ENCODE data around the gene WDR89.
"Not testable (repeated sequence)": the region's sequence is repeated elsewhere in the genome, so short reads cannot be mapped to it uniquely, and the experiment has no call there.

WDR89 gene, protein sequence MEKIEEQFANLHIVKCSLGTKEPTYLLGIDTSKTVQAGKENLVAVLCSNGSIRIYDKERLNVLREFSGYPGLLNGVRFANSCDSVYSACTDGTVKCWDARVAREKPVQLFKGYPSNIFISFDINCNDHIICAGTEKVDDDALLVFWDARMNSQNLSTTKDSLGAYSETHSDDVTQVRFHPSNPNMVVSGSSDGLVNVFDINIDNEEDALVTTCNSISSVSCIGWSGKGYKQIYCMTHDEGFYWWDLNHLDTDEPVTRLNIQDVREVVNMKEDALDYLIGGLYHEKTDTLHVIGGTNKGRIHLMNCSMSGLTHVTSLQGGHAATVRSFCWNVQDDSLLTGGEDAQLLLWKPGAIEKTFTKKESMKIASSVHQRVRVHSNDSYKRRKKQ

DNA sequence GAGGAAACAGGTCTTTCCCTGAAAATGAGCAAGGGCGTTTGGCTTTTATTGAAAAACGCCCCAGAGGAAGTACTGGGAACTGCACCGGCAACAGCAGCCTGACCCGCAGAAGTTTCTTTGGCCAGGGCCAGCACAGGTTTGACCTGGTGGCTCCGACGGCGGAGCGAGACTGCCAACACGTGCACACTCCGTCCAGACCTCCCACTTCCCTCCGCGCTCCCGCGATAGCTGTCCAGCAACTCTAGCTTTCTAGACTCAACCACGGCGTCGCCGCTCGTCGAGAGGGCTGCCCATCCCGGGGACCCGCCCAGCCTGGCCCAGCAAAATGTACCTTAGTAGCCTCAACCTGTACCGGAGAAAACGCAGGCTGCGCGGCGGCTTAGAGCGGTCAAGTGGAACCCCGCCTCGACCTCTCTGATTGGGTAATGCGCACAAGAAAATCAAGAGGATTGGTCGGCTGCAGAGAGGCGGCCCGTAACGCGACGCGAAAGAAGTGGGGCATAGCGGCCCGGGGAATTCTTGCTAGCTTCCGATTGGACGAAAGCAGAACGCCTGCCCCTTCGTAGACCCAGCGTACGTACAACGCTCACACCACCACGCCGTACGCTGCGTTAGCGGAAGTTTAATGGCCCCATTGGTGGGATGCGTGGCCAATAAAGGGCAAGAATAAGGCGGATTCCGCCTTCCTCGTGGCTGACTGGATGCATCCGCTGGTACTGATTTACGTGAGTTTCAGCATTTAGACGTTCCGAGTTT is at the start of gene WDR89:
Gene WDR89 (minus strand): TSS at position 399 of the 756 bp plus-strand sequence. CDS start 41,929 bp downstream, outside the sequence.
- DNase-seq, result peak; percentile 99

DNA sequence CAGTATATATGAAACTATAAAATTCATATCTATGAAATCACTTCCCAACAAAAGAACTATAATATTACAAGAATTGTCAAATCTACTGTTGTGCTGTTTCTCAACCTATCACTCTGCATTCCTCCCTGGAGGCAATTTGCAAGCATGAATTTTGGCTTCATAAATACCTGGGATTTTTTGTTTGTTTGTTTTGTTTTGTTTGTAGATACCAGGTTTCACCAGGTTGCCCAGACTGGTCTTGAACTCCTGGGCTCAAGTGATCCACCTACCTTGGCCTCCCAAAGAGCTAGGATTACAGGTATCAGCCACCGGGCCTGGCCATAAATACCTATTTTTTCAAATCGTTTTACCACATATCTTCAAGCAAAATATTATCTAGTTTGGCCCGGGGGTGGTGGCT is 47.5 kb upstream of the WDR89 start:
- DNase-seq, result no peak

DNA sequence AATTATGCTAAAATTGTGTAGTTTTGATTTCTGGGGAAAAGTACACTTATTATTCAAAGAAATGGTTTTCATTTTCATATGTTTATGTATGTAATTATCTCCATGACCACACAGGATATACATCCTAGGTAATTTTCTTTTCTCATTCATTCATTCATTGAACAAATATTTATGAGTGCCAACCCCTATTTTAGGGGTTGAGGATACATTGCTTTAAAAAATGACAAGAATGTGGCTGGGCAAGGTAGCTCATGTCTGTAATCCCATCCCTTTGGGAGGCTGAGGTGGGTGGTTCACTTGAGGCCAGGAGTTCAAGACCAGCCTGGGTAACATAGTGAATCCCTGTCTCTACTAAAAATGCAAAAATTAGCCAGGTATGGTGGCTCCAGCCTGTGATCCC is 45.3 kb upstream of the WDR89 start:
- no peak for DNase-seq

DNA sequence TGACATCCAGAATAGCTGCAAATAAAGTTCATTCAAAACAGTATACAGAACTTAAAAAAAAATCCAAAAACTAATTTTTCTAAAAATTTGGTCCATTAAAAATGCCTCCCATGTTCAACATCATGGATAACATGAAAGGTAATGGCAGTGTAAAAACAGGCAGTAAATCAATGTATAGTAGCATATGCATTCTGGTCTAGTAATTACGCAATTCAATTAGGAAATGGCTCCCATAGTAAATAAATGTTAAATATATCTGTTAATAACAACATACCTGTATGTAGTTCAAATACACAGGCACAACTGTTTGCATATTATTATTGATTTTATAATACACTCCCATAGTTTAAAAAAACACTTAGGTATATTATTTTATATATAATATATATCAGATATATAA is 43.7 kb upstream of the WDR89 start:
- no peak for DNase-seq

DNA sequence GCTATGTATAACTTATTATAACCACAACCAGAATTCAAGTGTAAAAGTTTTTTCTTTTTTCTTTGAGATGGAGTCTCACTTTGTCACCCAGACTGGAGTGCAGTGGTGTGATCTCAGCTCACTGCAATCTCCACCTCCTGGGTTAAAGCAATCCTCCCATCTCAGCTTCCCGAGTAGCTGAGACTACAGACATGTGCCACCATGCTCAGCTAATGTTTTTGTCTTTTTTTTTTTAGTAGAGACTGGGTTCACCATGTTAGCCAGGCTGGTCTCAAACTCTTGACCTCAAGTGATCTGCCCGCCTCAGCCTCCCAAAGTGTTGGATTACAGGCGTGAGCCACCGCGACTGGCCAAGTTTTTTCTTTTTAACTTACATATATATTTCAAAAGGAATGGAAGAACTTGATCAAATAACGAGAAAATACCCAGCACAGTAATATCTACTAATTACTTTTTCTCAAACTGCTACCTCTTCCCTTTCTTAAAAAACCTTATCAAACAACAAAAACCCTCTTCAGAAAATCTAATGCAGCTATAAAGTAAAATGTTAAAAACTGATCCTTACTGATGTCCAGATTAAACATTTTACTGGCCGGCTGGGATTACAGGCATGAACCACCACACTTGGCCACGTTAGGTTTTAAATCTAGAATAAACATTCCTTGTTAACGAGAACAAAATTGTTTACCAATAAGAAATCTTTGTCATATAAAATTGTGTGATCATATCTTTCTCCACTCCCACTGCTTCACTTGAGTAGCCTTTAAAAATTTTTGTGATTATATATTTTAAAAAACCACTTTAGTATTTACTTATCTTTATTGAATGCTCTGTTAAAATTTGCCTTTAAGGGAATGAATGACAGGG is 41.3 kb upstream of the WDR89 start:
- no peak for DNase-seq

DNA sequence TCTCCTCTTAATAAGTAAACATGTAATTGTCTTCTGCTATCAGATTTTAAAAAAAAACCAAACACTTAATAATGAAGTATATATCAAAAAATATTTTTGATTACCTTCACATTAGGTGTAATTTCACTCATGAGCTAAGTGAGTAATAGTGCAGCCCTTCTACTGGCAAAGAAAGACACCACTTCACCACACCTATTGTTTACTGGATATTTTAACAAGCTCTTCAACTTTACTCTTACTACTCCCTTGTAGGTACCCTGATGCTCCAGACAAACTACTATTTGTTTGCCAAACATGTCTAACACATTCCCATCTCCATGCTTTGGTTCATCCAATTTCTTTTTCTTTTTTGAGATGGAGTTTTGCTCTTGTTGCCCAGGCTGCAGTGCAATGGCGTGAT is 36.9 kb upstream of the WDR89 start:
- no peak for DNase-seq

DNA sequence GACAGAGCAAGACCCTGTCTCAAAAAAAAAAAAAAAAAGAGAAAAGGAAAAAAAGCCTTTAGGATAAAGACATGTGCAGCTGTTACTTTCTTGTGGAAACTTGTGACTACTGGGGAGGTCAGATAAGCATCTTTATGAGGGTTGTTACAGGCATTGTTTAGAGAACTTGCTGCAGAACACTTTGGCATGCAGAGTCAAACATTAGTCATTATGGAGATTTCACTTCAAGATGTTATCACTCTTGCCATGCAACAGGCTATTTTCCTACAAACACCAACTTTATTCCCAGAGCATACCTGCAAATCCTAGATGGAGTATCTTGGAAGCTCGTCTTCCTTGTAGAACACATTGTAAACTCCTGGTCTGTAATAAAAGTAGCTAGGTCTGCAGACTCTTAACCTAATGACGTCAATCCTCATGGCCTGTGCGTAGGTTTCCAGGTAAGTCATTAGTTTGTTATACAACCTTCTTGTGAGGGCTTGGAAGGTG is 36.3 kb upstream of the WDR89 start:
- DNase-seq, result no peak

DNA sequence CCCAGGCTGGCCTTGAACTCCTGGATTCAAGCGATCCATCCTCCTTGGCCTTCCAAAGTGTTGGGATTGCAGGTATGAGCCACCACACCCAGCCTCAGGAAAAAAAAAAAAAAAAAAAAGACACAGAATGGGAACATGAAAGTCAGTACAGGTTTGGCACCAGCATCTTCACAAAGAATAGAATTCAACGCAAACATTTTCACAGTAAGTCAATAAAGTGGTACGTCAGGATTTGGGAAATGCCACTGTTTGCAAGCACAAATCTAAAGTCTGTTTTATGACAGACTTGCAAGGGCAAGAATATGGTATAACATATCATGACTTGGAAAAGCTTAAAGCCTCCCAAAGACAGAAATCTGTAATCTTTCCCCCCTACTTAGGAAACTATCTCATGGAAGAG is 34.9 kb upstream of the WDR89 start:
- DNase-seq, result no peak

DNA sequence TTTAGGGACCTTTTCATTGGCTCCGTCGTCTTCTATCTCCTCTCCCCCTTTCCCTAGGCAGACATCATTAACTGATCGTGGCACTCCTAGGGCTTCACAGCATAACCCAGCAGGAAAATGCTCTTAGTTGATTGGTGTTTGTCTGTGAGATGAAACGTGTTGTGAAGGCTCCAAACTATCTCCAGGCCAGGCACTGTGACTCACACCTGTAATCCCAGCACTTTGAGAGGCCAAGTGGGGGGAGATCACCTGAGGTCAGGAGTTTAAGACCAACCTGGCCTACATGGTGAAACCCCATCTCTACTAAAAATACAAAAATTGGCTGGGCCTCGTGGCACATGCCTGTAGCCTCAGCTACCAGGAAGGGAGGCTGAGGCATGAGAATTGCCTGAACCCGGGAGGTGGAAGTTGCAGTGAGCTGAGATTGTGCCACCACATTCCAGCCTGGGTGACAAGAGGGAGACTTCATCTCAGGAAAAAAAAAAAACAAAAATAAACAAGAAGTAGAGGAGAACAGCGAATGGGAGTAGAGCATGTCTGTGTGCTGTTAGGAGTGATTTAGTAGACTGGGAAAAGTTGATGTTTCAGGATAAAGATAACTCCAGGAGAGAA is 32.3 kb upstream of the WDR89 start:
- no peak for DNase-seq

DNA sequence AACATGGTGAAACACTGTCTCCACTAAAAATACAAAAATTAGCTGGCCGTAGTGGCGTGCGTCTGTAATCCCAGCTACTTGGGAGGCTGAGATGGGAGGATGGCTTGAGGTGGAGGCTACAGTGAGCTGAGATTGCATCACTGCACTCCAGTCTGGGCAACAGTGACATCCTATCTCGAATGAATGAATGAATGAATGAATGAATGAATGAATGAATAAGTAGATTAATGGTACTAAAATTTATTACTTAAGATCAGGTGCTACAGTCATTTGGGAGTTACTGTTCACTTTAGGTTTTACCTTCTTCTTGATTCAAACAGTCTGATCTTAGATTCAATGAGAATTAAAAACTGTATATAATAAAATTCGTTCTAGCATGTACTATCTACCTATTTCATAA is 31.6 kb upstream of the WDR89 start:
- DNase-seq, result no peak

DNA sequence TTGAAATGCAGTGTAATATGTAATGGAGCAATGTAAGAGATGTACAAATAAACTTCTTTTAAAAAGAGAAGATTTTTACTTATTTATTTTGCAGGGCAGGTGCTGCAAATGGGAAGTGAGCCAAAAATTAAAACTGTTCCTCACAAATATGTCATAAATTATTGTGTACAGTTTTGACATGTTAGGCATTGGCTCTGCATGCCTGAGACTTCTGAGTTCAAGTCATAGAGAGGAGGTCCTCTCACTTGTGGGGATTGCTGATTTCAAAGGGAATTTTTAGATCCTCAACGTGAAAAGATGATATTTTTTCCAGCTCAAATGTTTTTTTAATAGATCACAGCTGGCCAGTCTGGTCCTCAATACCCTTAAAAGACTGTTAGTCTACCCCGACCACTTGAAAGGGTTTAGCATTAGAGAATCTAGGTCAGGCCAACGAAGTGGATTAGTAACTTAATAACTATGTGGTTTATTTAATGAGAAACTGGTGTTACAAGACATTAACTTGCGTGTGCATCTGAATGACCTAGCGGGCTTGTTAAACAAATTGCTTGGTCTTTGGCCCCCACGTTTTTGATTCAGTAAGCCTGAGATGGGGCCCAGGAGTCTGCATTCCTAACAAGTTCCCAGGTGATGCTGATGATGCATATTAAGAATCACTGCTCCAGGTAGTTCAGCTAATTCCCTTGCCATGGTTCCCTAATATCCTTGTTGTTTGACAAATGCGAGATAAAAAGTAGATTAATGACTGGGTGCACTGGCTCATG is 30.9 kb upstream of the WDR89 start:
- no peak for DNase-seq

DNA sequence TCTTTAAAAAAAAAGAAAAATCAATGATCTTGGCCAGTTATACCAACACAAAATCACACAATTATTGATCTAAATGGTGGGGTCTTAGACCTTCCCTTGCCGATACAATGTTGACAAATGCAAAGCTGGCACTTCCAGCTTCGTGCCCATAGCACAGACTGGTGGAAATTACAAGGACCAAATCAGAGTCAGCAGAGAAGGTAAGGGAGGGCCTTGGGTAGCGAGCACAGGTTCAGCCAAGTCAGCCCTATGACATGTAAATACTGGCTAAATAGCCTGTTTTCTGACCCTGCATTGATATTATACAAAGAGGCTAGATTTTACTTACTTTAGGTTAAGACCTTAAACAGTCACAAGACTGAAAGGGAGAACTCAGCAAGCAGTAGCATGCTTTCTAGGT is 30.3 kb upstream of the WDR89 start:
- DNase-seq, result no peak

DNA sequence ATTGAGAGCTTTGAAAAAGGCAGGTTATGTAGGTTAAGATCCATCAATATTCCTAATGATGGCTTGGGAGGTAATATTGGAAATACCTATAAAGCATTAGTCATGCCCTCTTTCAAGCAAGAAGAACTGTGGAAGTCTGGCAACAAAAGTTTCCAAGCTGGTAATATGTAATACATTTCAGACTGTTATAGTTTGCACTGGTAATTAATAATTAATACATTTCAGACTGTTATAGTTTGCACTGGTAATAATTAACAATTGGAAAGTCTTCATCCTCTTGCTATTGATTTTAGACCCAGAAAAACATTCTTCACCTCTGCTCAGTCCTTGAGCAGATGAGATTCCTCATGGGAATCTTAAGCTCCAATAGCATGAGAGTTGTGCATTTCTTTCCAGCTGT is 29.0 kb upstream of the WDR89 start:
- no peak for DNase-seq

DNA sequence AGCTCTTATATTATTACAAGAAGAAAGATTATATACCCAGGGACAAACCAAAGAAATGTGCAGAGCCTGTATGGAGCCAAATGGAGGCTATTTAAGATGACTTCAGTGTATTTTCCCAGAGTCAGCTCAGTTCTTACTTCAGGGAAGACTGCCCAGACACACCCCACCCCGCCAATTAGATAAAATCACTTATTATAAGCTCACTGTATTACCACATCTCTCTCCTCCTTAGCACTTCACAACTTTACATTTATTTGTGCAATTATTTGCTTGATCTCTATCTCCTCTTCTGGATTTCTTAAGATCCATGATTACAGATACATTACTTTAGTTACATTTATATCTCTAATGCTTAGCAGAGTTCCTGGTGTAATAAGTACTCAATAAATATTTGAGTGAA is 24.7 kb upstream of the WDR89 start:
- no peak for DNase-seq

DNA sequence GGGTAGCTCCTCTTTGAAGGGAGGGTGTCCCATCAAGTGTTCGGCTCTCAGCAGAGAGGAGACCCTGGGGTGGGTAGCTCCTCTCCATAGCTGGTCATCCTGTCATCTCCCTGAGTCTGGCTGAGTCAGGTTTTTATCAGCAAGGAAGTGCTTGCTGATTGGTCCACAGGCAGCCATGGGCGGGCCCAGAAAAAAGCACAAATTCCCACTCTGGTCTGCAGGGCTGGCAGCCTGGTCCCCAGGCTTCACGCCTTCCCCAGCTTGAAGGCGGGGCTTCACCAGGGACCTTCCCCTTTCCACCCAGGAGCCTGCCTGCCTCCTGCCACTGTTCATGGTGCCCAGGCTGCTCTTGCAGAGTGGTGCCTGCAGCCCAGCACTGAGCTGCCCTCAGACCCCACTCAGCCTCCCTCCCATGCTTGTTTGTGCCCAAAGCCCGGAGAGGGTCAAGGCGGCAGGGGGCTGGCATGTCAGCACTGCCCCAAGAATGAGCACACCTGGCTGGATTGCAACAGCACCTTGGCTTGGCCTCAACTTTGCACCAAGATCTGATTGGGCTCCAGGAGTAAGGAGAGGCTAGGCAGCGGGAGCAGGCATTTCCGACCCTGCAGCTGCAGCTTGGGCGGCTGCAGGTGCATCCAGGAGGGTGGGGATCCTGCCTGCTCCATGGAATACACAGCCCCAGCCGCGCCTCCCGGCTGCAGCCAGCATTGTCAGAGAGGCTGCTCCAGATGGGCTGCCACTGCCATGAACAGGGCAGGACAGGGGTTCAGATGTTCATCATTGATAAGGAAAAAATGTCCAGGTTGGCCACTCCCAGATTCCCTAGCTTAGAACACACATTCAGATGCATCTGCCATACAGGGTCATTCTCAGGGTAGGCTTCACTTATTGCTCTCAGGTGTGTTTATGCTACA is 22.0 kb upstream of the WDR89 start:
- no peak for DNase-seq

DNA sequence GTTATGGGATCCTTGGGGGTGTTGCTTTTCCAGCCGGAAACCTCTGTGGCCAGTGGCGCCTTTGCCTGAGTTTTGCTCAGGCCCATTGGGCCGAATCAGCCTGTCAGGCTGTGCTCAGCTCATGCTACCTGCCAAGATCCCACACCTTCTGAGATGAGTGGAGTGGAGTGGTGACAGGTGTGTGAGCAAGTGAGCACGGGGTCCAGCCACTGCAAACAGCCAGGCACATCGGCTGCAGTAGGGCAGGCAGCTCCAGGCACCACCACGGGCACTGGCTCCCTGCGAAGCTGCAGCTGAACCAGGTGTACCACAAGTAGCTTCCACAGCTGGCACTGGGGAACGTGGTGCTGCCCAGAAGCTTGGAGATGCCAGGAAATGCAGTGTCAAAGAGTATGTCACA is 21.1 kb upstream of the WDR89 start:
- DNase-seq, result no peak

DNA sequence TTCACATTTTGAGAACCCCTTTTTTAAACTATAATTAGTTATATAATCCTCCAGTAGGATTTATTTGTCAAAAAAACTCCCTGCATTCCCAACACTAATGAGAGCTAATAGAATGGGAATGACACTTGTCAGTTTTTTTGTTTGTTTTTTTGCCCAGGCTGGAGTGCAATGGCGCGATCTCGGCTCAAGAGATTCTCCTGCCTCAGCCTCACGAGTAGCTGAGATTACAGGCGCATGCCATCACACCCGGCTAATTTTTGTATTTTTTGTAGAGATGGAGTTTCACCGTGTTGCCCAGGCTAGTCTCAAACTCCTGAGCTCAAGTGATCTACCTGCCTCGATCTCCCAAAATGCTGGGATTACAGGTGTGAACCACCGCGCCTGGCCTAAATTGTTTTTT is 20.2 kb upstream of the WDR89 start:
- DNase-seq, result not testable (repeated sequence)

DNA sequence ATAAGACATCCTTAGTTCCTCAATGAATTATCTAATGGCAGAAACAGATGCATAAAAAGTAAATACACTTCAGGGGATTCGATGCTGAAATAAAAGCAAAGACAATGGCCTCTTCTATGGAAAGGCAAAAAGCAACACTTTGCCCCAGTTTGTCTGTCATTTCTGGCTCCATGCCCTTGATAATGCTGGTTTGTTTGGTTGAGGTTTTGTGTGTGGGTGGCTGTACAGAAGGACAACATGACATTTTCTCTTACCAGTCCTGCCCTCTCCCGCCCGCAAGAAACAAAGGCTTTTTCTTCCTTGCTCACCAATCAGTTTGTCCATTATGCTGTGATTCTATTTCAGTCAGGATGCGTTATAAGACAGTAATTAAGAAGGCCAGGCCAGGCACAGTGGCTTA is 18.1 kb upstream of the WDR89 start:
- DNase-seq, result peak; percentile 35

DNA sequence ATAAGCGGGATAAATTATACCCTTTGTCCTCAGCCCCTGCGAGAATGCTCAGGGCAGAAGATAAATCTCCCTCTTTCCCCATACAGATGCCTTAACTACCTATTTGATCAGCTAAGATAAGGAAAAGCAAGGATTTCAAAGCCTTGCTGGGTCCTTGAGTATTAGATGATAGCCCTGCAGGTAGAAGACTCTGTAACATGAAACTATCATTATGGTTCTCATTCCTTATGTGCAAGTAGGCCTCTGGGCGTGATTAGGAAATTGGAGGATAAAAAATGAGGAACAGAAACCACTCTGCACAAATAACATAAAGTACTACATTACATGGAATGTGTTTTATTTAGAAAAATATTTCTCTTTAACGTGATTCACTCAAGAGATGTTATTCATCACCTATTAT is 14.5 kb upstream of the WDR89 start:
- DNase-seq, result no peak

DNA sequence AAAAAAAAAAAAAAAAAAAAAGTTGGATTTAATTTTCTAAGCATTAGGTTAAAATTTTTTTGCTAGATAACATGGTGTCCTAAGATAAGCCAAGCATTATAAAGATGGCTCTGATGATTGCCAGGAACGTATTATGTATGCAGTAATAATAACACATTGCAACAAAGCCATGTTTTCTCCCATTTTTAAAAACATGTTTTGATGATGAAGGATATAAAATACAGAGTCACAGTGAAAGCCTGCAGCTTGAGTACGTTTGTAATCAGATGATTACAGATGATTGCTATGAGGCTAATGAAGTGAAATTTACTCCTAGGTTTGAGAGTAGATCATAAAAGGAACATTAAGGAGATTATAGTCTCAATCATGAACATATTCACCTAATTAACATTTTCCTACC is 13.3 kb upstream of the WDR89 start:
- no peak for DNase-seq

DNA sequence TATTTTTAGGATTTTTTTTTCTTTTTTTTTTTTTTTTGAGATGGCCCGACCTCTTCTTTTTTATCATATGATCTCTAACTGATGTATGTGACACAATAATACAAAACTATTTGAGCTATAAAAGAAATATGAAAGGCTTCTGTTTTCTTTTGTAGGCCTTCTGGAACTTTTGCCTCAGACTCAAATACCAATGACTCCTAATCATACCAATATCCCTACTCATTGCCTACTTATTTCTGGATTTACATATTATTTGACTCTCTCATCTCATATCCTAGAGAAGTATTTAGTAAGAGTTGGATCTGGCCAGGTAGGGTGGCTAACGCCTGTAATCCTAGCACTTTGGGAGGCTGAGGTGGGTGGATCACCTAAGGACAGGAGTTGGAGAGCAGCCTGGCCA is 12.7 kb upstream of the WDR89 start:
- DNase-seq, result no peak
